Natural killer cell (primary cell): ENCODE data around the gene TASOR. TPM values are rescaled to one million over a fixed set of nuclear protein-coding genes. Genes with fewer than 3 reads are reported as not detected.
A peak's percentile ranks its signal among the peaks of the same experiment; 100 is the strongest.
"Not testable (repeated sequence)": the region's sequence is repeated elsewhere in the genome, so short reads cannot be mapped to it uniquely, and the experiment has no call there.

Experiments used
- ATAC-seq, 3 donors: fragments of 150-1000 bp in 2 of 3; fragments of 200-7000 bp in 1 of 3; cut with Tn5 transposase; 1 replicate in 1 of 3; 2 replicates in 2 of 3; pipeline ENCODE4 v1.10.0; 2021; ENCODE audit warnings: mild to moderate bottlenecking in 2 of 3, moderate library complexity in 2 of 3
- DNase-seq, 2 donors: peaks; one replicate each; pipeline versions ENCODE4 v3.0.0 to v3.0.0-alpha.2; 2013 to 2021; ENCODE audit warnings: mixed read lengths in 1 of 2
- H3K27ac ChIP-seq: one replicate; pipeline ENCODE4 v1.5.1; 2013; ENCODE audit warnings: mild to moderate bottlenecking, low read length
- H3K27me3 ChIP-seq: one replicate; pipeline ENCODE4 v1.6.1; 2013; ENCODE audit warnings: low read length; ENCODE audit not compliant: control insufficient read depth, insufficient read depth
- H3K36me3 ChIP-seq: one replicate; pipeline ENCODE4 v1.6.1; 2013; ENCODE audit warnings: low read length; ENCODE audit not compliant: control insufficient read depth, insufficient read depth
- H3K4me1 ChIP-seq: one replicate; pipeline ENCODE4 v1.6.1; 2013; ENCODE audit warnings: low read length; ENCODE audit not compliant: control insufficient read depth, insufficient read depth
- H3K4me3 ChIP-seq: one replicate; pipeline ENCODE4 v1.5.1; 2013; ENCODE audit warnings: low read length
- H3K9me3 ChIP-seq: one replicate; pipeline ENCODE4 v1.6.1; 2013; ENCODE audit warnings: low read length; ENCODE audit not compliant: control insufficient read depth, insufficient read depth
- H3K27ac Mint-ChIP-seq, 2 donors: one replicate each; pipeline ENCODE4 v1.8.0; 2022; ENCODE audit warnings: mild to moderate bottlenecking in 2 of 2, mixed read lengths in 2 of 2, moderate library complexity in 1 of 2
- H3K27me3 Mint-ChIP-seq, 2 donors: one replicate each; pipeline ENCODE4 v1.8.0; 2022; ENCODE audit warnings: low read depth in 2 of 2, mixed read lengths in 2 of 2
- H3K36me3 Mint-ChIP-seq: one replicate; pipeline ENCODE4 v1.8.0; 2022; ENCODE audit warnings: mixed read lengths
- H3K4me1 Mint-ChIP-seq, 2 donors: one replicate each; pipeline ENCODE4 v1.8.0; 2022; ENCODE audit warnings: mixed read lengths in 2 of 2
- H3K4me3 Mint-ChIP-seq: one replicate; pipeline ENCODE4 v1.8.0; 2022; ENCODE audit warnings: mild to moderate bottlenecking, moderate library complexity, mixed read lengths
- H3K9me3 Mint-ChIP-seq, 2 donors: one replicate each; pipeline ENCODE4 v1.8.0; 2022; ENCODE audit warnings: mixed read lengths in 2 of 2
- CTCF ChIP-seq: fragments of 200-600 bp; IDR thresholded peaks from one replicate; pipeline ENCODE4 v1.8.0; 2022; ENCODE audit warnings: antibody characterized with exemption
- WGBS: methylation state at CpG from one replicate; pipeline ENCODE4 v1.1.7; 2013; ENCODE audit warnings: missing lambda C conversion rate; ENCODE audit not compliant: insufficient coverage; 5-methylcytosine and 5-hydroxymethylcytosine counted together
- intact Hi-C: fragments of 100-400 bp; cut with micrococcal nuclease; formaldehyde crosslinking; loops from one replicate; pipeline ENCODE4 v1.14.2; 2022
- total RNA-seq, 4 donors: library from RNA; stranded (reverse); fragments of 120-200 nt in 1 of 4; gene quantifications; one replicate each; pipeline versions ENCODE4 v1.2.3 to v1.2.4, GENCODE V29; 2013 to 2022

TASOR gene
- total RNA-seq, 3 donors from 2014 or later (not counting 1 experiment from before 2014, with no cell fraction given), result 73.5 to 96.4 (median 81.8) TPM

GRCh38 chr3:56700151-56700550 lies 17.1 kb upstream of the TASOR start:
- no peak overlapping the region for H3K27ac Mint-ChIP-seq
- H3K9me3 Mint-ChIP-seq, result no peaks in the 10 kb centered on the region
- peaks cover 17% of the 10 kb centered on the region for H3K4me1 ChIP-seq
- no peak overlapping the region for H3K4me3 Mint-ChIP-seq
- H3K36me3 ChIP-seq, result no peaks in the 10 kb centered on the region
- no peak for ATAC-seq
- H3K36me3 Mint-ChIP-seq, result no peaks in the 10 kb centered on the region
- no peaks in the 10 kb centered on the region for H3K9me3 ChIP-seq
- no peaks in the 10 kb centered on the region for H3K27me3 Mint-ChIP-seq
- DNase-seq, result no peak
- H3K4me3 ChIP-seq, result no peak overlapping the region
- intact Hi-C loops, result loop anchor here (5.0 kb wide), 1 partner anchor 217 kb away; no protein-coding TSS in a partner anchor
- WGBS, result 65% methylated on average over 4 of the region's 4 CpGs
- H3K27ac ChIP-seq, result no peak overlapping the region
- H3K27me3 ChIP-seq, result no peaks in the 10 kb centered on the region
- TF ChIP-seq CTCF, result no peak
- H3K4me1 Mint-ChIP-seq, result peaks cover 20 to 26% of the 10 kb centered on the region in 2 donors

- Mint-ChIP-seq H3K4me3 (peak overlapping the region; percentile 38), H3K4me1 (peaks cover 36 to 41% of the 10 kb centered on the region in 2 donors), H3K9me3 (no peaks in the 10 kb centered on the region), H3K36me3 (no peaks in the 10 kb centered on the region), H3K27ac (peak overlapping the region; percentile 74 to 82), H3K27me3 (no peaks in the 10 kb centered on the region)
- Histone ChIP-seq H3K4me3 (no peak overlapping the region), H3K27ac (peak overlapping the region; percentile 47), H3K4me1 (peaks cover 29% of the 10 kb centered on the region), H3K9me3 (no peaks in the 10 kb centered on the region), H3K36me3 (no peaks in the 10 kb centered on the region), H3K27me3 (no peaks in the 10 kb centered on the region)
- DNase-seq, result peak in 1 of 2 donors; percentile 66
- peak; percentile 70 to 78 (median 76) for ATAC-seq
- 0% methylated on average over 2 of the region's 4 CpGs for WGBS
- no peak for TF ChIP-seq CTCF
- intact Hi-C loops, result loop anchor here (2.0 to 5.0 kb wide), 2 partner anchors 60 to 532 kb away; partner anchors contain the start of gene APPL1
Observed at GRCh38 chr3:56694867-56695683, 12.0 kb upstream of the TASOR start.

GRCh38 chr3:56693750-56694149 lies 10.7 kb upstream of the TASOR start:
- Mint-ChIP-seq H3K4me1 (peaks cover 36 to 41% of the 10 kb centered on the region in 2 donors), H3K27me3 (no peaks in the 10 kb centered on the region), H3K4me3 (peak overlapping the region; percentile 84), H3K36me3 (no peaks in the 10 kb centered on the region), H3K9me3 (no peaks in the 10 kb centered on the region), H3K27ac (peak overlapping the region; percentile 82 to 87)
- ATAC-seq, result no peak
- intact Hi-C loops, result loop anchor here (1.0 to 2.0 kb wide), 3 partner anchors 10 to 61 kb away; partner anchors contain the start of gene TASOR
- Histone ChIP-seq H3K27me3 (no peaks in the 10 kb centered on the region), H3K4me1 (peaks cover 29% of the 10 kb centered on the region), H3K27ac (peak overlapping the region; percentile 63), H3K9me3 (no peaks in the 10 kb centered on the region), H3K4me3 (no peak overlapping the region), H3K36me3 (no peaks in the 10 kb centered on the region)
- WGBS, result 3% methylated on average over 3 of the region's 3 CpGs
- peak in 1 of 2 donors; percentile 34 for DNase-seq
- TF ChIP-seq CTCF, result no peak

- peak overlapping the region; percentile 82 to 87 for H3K27ac Mint-ChIP-seq
- peak overlapping the region; percentile 84 for H3K4me3 Mint-ChIP-seq
- WGBS, result 25% methylated on average over 13 of the region's 15 CpGs
- peaks cover 36 to 41% of the 10 kb centered on the region in 2 donors for H3K4me1 Mint-ChIP-seq
- peak; percentile 68 to 84 (median 82) for ATAC-seq
- H3K4me1 ChIP-seq, result peaks cover 29% of the 10 kb centered on the region
- peak overlapping the region; percentile 61 for H3K27ac ChIP-seq
- peak overlapping the region; percentile 40 for H3K4me3 ChIP-seq
- intact Hi-C loops, result loop anchor here (1.0 kb wide), 2 partner anchors 9 to 33 kb away; partner anchors contain the start of gene TASOR
- not testable (repeated sequence) for H3K9me3 ChIP-seq, H3K36me3 ChIP-seq, H3K9me3 Mint-ChIP-seq, H3K27me3 Mint-ChIP-seq, H3K27me3 ChIP-seq, H3K36me3 Mint-ChIP-seq
- DNase-seq, result peak; percentile 37 to 80
Observed at GRCh38 chr3:56692520-56693433, 9.7 kb upstream of the TASOR start.

- H3K27ac ChIP-seq, H3K9me3 ChIP-seq, H3K27me3 ChIP-seq, H3K4me3 Mint-ChIP-seq, ATAC-seq, DNase-seq, H3K27me3 Mint-ChIP-seq, intact Hi-C loops, H3K36me3 ChIP-seq, H3K9me3 Mint-ChIP-seq, H3K36me3 Mint-ChIP-seq, H3K4me3 ChIP-seq: not testable (repeated sequence)
- Mint-ChIP-seq H3K4me1 (peaks cover 36 to 41% of the 10 kb centered on the region in 2 donors), H3K27ac (peak overlapping the region; percentile 82 to 87)
- peaks cover 29% of the 10 kb centered on the region for H3K4me1 ChIP-seq
- 96% methylated on average over 19 of the region's 21 CpGs for WGBS
Observed at GRCh38 chr3:56692001-56692365, 8.9 kb upstream of the TASOR start.
